Activated B cell treated with CpG ODN at 0.5 μM for 24 hours (primary cell): Measurements from ENCODE around the gene SLC40A1. TPM values are rescaled to one million over a fixed set of nuclear protein-coding genes. Genes with fewer than 3 reads are reported as not detected.

Experiments used
- ATAC-seq: fragments of 200-7000 bp; cut with Tn5 transposase; one replicate; pipeline ENCODE4 v1.10.0; 2021; ENCODE audit warnings: low read depth, mild to moderate bottlenecking, moderate library complexity
- CTCF ChIA-PET: fragments of 350-600 bp; sonication (Branson Sonifier 250); formaldehyde crosslinking; loops from one replicate; lab custom pipeline; 2021; ENCODE audit warnings: antibody characterized with exemption; lab: Charles Lee
- POLR2A ChIA-PET: fragments of 350-600 bp; sonication (Branson Sonifier 250); formaldehyde crosslinking; loops from one replicate; lab custom pipeline; 2021; ENCODE audit warnings: antibody characterized with exemption; lab: Charles Lee
- DNase-seq: peaks from one replicate; pipeline ENCODE4 v3.0.0; 2022
- H3K27ac Mint-ChIP-seq: one replicate; pipeline ENCODE4 v1.8.0; 2020; ENCODE audit warnings: mixed read lengths
- H3K27me3 Mint-ChIP-seq: one replicate; pipeline ENCODE4 v1.8.0; 2021; ENCODE audit warnings: mixed read lengths
- H3K36me3 Mint-ChIP-seq: one replicate; pipeline ENCODE4 v1.8.0; 2021; ENCODE audit warnings: low read depth, mixed read lengths
- H3K4me1 Mint-ChIP-seq: one replicate; pipeline ENCODE4 v1.8.0; 2021; ENCODE audit warnings: mixed read lengths
- H3K4me3 Mint-ChIP-seq: one replicate; pipeline ENCODE4 v1.8.0; 2020; ENCODE audit warnings: mild to moderate bottlenecking, mixed read lengths
- H3K9me3 Mint-ChIP-seq: one replicate; pipeline ENCODE4 v1.8.0; 2020; ENCODE audit warnings: mixed read lengths
- CTCF ChIP-seq: fragments of 200-600 bp; IDR thresholded peaks from one replicate; pipeline ENCODE4 v1.8.0; 2022; ENCODE audit warnings: antibody characterized with exemption, mild to moderate bottlenecking
- intact Hi-C: fragments of 100-400 bp; cut with micrococcal nuclease; formaldehyde crosslinking; loops from one replicate; pipeline ENCODE4 v1.15.1; 2024
- total RNA-seq: library from RNA; stranded (reverse); gene quantifications from 2 replicates; pipeline ENCODE4 v1.2.3, GENCODE V29; 2022

Gene SLC40A1
- total RNA-seq, 1 donor from 2014 or later: 0.20 TPM

GRCh38 chr2:189516546-189516945 is 64.0 kb downstream of the SLC40A1 start:
- Mint-ChIP-seq H3K36me3 (no peaks in the 10 kb centered on the region), H3K4me3 (no peak overlapping the region), H3K9me3 (no peaks in the 10 kb centered on the region), H3K27ac (no peak overlapping the region), H3K27me3 (peaks cover 5% of the 10 kb centered on the region), H3K4me1 (no peaks in the 10 kb centered on the region)
- ChIA-PET CTCF (no interaction called here), POLR2A (no interaction called here)
- DNase-seq: no peak
- intact Hi-C loops: no loop called here
- TF ChIP-seq CTCF: no peak
- no peak for ATAC-seq

- Mint-ChIP-seq H3K4me1 (no peaks in the 10 kb centered on the region), H3K27ac (no peak overlapping the region), H3K36me3 (no peaks in the 10 kb centered on the region), H3K27me3 (peaks cover 4% of the 10 kb centered on the region), H3K4me3 (no peak overlapping the region), H3K9me3 (no peaks in the 10 kb centered on the region)
- ChIA-PET CTCF (no interaction called here), POLR2A (no interaction called here)
- ATAC-seq: no peak
- TF ChIP-seq CTCF: no peak
- DNase-seq: no peak
- intact Hi-C loops: no loop called here
These were observed 65.3 kb downstream of the SLC40A1 start for GRCh38 chr2:189515264-189515663.

GRCh38 chr2:189514104-189514503 is 66.5 kb downstream of the SLC40A1 start:
- TF ChIP-seq CTCF: no peak
- no peaks in the 10 kb centered on the region for H3K9me3 Mint-ChIP-seq
- intact Hi-C loops: no loop called here
- CTCF ChIA-PET: no interaction called here
- H3K27me3 Mint-ChIP-seq: peaks cover 4% of the 10 kb centered on the region
- H3K27ac Mint-ChIP-seq: no peak overlapping the region
- H3K4me1 Mint-ChIP-seq: no peaks in the 10 kb centered on the region
- DNase-seq (no peak), ATAC-seq (no peak)
- no peak overlapping the region for H3K4me3 Mint-ChIP-seq
- H3K36me3 Mint-ChIP-seq: no peaks in the 10 kb centered on the region
- POLR2A ChIA-PET: no interaction called here

GRCh38 chr2:189512879-189513278 is 67.7 kb downstream of the SLC40A1 start:
- Mint-ChIP-seq H3K4me3 (no peak overlapping the region), H3K27ac (no peak overlapping the region), H3K27me3 (peaks cover 4% of the 10 kb centered on the region), H3K4me1 (no peaks in the 10 kb centered on the region), H3K36me3 (no peaks in the 10 kb centered on the region), H3K9me3 (peaks cover 3% of the 10 kb centered on the region)
- no peak for ATAC-seq
- TF ChIP-seq CTCF: no peak
- DNase-seq: no peak
- intact Hi-C loops: no loop called here
- ChIA-PET CTCF (no interaction called here), POLR2A (no interaction called here)

GRCh38 chr2:189511960-189512319 is 68.6 kb downstream of the SLC40A1 start:
- DNase-seq: no peak
- no peak for ATAC-seq
- no peak overlapping the region for H3K27ac Mint-ChIP-seq
- no peaks in the 10 kb centered on the region for H3K4me1 Mint-ChIP-seq
- H3K9me3 Mint-ChIP-seq: peaks cover 3% of the 10 kb centered on the region
- H3K4me3 Mint-ChIP-seq: no peak overlapping the region
- no peaks in the 10 kb centered on the region for H3K36me3 Mint-ChIP-seq
- TF ChIP-seq CTCF: no peak
- ChIA-PET POLR2A (no interaction called here), CTCF (no interaction called here)
- intact Hi-C loops: no loop called here
- peaks cover 4% of the 10 kb centered on the region for H3K27me3 Mint-ChIP-seq
